ENCODE results near the gene TTC39B.
"Not testable (repeated sequence)": the region's sequence is repeated elsewhere in the genome, so short reads cannot be mapped to it uniquely, and the experiment has no call there.

GRCh38 chr9:15319661-15320060, 12.6 kb upstream of the TTC39B start:
- not testable (repeated sequence) for TF ChIP-seq POLR2A (IDR thresholded peaks at IDR 0.05)
- TF ChIP-seq, protein P1, sequence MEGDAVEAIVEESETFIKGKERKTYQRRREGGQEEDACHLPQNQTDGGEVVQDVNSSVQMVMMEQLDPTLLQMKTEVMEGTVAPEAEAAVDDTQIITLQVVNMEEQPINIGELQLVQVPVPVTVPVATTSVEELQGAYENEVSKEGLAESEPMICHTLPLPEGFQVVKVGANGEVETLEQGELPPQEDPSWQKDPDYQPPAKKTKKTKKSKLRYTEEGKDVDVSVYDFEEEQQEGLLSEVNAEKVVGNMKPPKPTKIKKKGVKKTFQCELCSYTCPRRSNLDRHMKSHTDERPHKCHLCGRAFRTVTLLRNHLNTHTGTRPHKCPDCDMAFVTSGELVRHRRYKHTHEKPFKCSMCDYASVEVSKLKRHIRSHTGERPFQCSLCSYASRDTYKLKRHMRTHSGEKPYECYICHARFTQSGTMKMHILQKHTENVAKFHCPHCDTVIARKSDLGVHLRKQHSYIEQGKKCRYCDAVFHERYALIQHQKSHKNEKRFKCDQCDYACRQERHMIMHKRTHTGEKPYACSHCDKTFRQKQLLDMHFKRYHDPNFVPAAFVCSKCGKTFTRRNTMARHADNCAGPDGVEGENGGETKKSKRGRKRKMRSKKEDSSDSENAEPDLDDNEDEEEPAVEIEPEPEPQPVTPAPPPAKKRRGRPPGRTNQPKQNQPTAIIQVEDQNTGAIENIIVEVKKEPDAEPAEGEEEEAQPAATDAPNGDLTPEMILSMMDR (IDR thresholded peaks at IDR 0.05) = not testable (repeated sequence)

Measured in transverse colon (tissue), 3 donors.